OCI-LY7 (cell line): ENCODE measurements around the gene MAPK4. TPM values are rescaled to one million over a fixed set of nuclear protein-coding genes. Genes with fewer than 3 reads are reported as not detected.

Experiments used
- BruUV-seq: library from RNA; stranded (reverse); fragments of 400-500 nt; replicated peaks from 2 replicates; lab custom pipeline; 2021; lab: Mats Ljungman, UMichigan
- CTCF ChIA-PET: fragments of 300-600 bp; sonication (Branson Sonifier 250); formaldehyde crosslinking; loops from one replicate; lab custom pipeline; 2022; ENCODE audit warnings: antibody characterized with exemption; ENCODE audit not compliant: unreplicated experiment; lab: Charles Lee
- POLR2A ChIA-PET: fragments of 300-600 bp; sonication (Branson Sonifier 250); formaldehyde crosslinking; loops from one replicate; lab custom pipeline; 2022; ENCODE audit warnings: antibody characterized with exemption; lab: Charles Lee
- DNase-seq: peaks from one replicate; pipeline ENCODE4 v3.0.0-alpha.2; 2015; ENCODE audit warnings: low spot score
- H2AFZ ChIP-seq: fragments of 200-600 bp; sonication (generic), shearing (Covaris generic); 2 replicates; pipeline ENCODE4 v1.6.1; 2014; ENCODE audit warnings: mild to moderate bottlenecking, antibody characterized with exemption, low read length, moderate library complexity
- H3K27ac ChIP-seq: fragments of 200-600 bp; sonication (generic); 2 replicates; pipeline ENCODE4 v1.5.1; 2014; ENCODE audit warnings: mixed run types, low read depth, mild to moderate bottlenecking, moderate library complexity, low read length, inconsistent platforms; ENCODE audit not compliant: poor library complexity, severe bottlenecking
- H3K36me3 ChIP-seq: fragments of 200-600 bp; sonication (generic); 2 replicates; pipeline ENCODE4 v1.6.1; 2014; ENCODE audit warnings: mild to moderate bottlenecking, antibody characterized with exemption, low read length, moderate library complexity, mixed read lengths; ENCODE audit not compliant: insufficient read depth
- H3K4me1 ChIP-seq: fragments of 200-600 bp; sonication (generic); 2 replicates; pipeline ENCODE4 v1.5.1; 2014; ENCODE audit warnings: mild to moderate bottlenecking, low read length; ENCODE audit not compliant: insufficient read depth, poor library complexity, severe bottlenecking
- H3K4me2 ChIP-seq: fragments of 200-600 bp; sonication (generic); 2 replicates; pipeline ENCODE4 v1.6.1; 2014; ENCODE audit warnings: mild to moderate bottlenecking, low read length
- H3K4me3 ChIP-seq: fragments of 200-600 bp; sonication (generic); 2 replicates; pipeline ENCODE4 v1.5.1; 2014; ENCODE audit warnings: mild to moderate bottlenecking, low read depth, low read length; ENCODE audit not compliant: poor library complexity, severe bottlenecking
- H3K79me2 ChIP-seq: fragments of 200-600 bp; sonication (generic); 2 replicates; pipeline ENCODE4 v1.6.1; 2016; ENCODE audit warnings: low read depth, mild to moderate bottlenecking, low read length, moderate library complexity, mixed read lengths; ENCODE audit not compliant: insufficient read depth
- H3K9me2 ChIP-seq: fragments of 200-600 bp; sonication (generic); 2 replicates; pipeline ENCODE4 v1.6.1; 2016; ENCODE audit warnings: mild to moderate bottlenecking, low read length, mixed read lengths; ENCODE audit not compliant: insufficient read depth
- H3K9me3 ChIP-seq: fragments of 200-600 bp; sonication (generic); 2 replicates; pipeline ENCODE4 v1.6.1; 2014; ENCODE audit warnings: mild to moderate bottlenecking, mixed run types, low read length, mixed read lengths
- H4K20me1 ChIP-seq: fragments of 200-600 bp; sonication (generic); 2 replicates; pipeline ENCODE4 v1.6.1; 2014; ENCODE audit warnings: mild to moderate bottlenecking, antibody characterized with exemption, low read length, moderate library complexity, mixed read lengths; ENCODE audit not compliant: insufficient read depth
- CTCF ChIP-seq: fragments of 200-600 bp; sonication (generic); conservative IDR thresholded peaks from 2 replicates; pipeline ENCODE4 v1.5.1; 2014; ENCODE audit warnings: mild to moderate bottlenecking, antibody characterized with exemption, low read length, moderate library complexity, mixed read lengths
- EZH2phosphoT487 ChIP-seq: fragments of 200-600 bp; sonication (generic); IDR thresholded peaks from 2 replicates; pipeline ENCODE4 v1.6.1; 2018; ENCODE audit warnings: low read depth, borderline replicate concordance, mild to moderate bottlenecking, mixed run types, antibody characterized with exemption, low read length, moderate library complexity, mixed read lengths
- intact Hi-C: fragments of 100-400 bp; cut with micrococcal nuclease; formaldehyde crosslinking; loops from one replicate; pipeline ENCODE4 v1.10.0; 2022; ENCODE audit not compliant: unreplicated experiment
- total RNA-seq, 2 experiments: library from RNA; depleted of rRNA in 1 of 2; stranded (reverse); fragments of >200 nt in 1 of 2; shearing (Covaris generic) in 1 of 2; gene quantifications; 2 replicates each; pipeline ENCODE4 v1.2.3, GENCODE V29; 2014 to 2022

MAPK4 gene
- total RNA-seq, 2 experiments from 2014 or later, result not detected

- no peaks in the 10 kb centered on the region for H3K9me2 ChIP-seq
- TF ChIP-seq CTCF (no peak), EZH2phosphoT487 (no peak)
- no TSS peak for BruUV-seq
These were observed 76.6 kb downstream of the MAPK4 start for GRCh38 chr18:50636366-50637057.

GRCh38 chr18:50638016-50638883 is 78.4 kb downstream of the MAPK4 start:
- Histone ChIP-seq H3K9me2 (no peaks in the 10 kb centered on the region), H3K27ac (no peak overlapping the region), H3K4me1 (no peaks in the 10 kb centered on the region), H2AFZ (no peak overlapping the region), H3K4me3 (no peak overlapping the region), H3K4me2 (no peak overlapping the region), H3K9me3 (no peaks in the 10 kb centered on the region), H4K20me1 (no peaks in the 10 kb centered on the region), H3K79me2 (no peaks in the 10 kb centered on the region), H3K36me3 (no peaks in the 10 kb centered on the region)
- BruUV-seq, result no TSS peak
- no peak for TF ChIP-seq EZH2phosphoT487
- TF ChIP-seq CTCF, result no peak
- POLR2A ChIA-PET, result interaction anchor here (0.6 to 0.7 kb wide), 2 partner anchors 17 to 263 kb away, joined by 3 read pairs; partner anchors contain the start of gene SKA1
- CTCF ChIA-PET, result no interaction called here
- no peak for DNase-seq
- intact Hi-C loops, result no loop called here

More at GRCh38 chr18:50636366-50637057, 76.6 kb downstream of the MAPK4 start:
- Histone ChIP-seq H3K9me3 (no peaks in the 10 kb centered on the region), H3K79me2 (no peaks in the 10 kb centered on the region), H3K27ac (no peak overlapping the region), H3K4me1 (no peaks in the 10 kb centered on the region), H3K4me2 (no peak overlapping the region), H4K20me1 (no peaks in the 10 kb centered on the region), H2AFZ (no peak overlapping the region), H3K36me3 (no peaks in the 10 kb centered on the region), H3K4me3 (no peak overlapping the region)
- CTCF ChIA-PET, result no interaction called here
- intact Hi-C loops, result no loop called here
- no peak for DNase-seq
- POLR2A ChIA-PET, result no interaction called here
